Measurements from ENCODE around the gene FAM222A.

DNA sequence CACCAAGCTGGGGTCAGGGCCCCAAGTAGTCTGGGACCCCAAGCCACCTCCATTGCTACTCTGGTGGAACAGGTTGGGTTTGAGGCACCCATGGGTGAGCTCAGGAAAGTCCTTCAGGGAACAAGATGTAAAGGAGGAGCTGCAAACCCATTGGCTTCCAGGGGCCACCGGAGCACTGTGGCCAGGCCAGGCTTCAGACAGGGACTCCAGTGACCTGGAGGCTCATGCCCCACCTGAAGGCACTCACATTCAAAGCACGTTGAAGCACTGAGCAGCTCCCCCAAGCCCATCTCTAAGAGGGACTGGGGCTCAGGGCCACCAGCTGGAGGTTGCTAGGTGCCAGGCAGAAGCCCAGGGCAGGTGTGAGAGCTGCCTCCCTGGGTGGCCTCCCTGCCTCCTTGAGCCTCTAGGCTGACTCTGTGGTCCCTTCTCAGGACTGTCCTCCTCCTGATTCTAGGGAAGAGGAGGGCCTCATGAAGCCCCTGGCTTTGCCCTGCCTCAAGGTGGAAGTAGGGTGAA lies 49.1 kb downstream of the FAM222A start:
- TF ChIP-seq, protein P1, sequence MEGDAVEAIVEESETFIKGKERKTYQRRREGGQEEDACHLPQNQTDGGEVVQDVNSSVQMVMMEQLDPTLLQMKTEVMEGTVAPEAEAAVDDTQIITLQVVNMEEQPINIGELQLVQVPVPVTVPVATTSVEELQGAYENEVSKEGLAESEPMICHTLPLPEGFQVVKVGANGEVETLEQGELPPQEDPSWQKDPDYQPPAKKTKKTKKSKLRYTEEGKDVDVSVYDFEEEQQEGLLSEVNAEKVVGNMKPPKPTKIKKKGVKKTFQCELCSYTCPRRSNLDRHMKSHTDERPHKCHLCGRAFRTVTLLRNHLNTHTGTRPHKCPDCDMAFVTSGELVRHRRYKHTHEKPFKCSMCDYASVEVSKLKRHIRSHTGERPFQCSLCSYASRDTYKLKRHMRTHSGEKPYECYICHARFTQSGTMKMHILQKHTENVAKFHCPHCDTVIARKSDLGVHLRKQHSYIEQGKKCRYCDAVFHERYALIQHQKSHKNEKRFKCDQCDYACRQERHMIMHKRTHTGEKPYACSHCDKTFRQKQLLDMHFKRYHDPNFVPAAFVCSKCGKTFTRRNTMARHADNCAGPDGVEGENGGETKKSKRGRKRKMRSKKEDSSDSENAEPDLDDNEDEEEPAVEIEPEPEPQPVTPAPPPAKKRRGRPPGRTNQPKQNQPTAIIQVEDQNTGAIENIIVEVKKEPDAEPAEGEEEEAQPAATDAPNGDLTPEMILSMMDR (IDR thresholded peaks at IDR 0.05; ENCODE audit: low read length), result no peak
- TF ChIP-seq EZH2phosphoT487 (IDR thresholded peaks at IDR 0.05; ENCODE audit: low read length) (no peak), EZH2 (optimal IDR thresholded peaks at IDR 0.05; ENCODE audit: low read depth, low read length) (no peak)

Data from MM.1S (cell line).